ENCODE data around the gene MAP7.
"Not testable (repeated sequence)": the region's sequence is repeated elsewhere in the genome, so short reads cannot be mapped to it uniquely, and the experiment has no call there.

The MAP7 gene

DNA sequence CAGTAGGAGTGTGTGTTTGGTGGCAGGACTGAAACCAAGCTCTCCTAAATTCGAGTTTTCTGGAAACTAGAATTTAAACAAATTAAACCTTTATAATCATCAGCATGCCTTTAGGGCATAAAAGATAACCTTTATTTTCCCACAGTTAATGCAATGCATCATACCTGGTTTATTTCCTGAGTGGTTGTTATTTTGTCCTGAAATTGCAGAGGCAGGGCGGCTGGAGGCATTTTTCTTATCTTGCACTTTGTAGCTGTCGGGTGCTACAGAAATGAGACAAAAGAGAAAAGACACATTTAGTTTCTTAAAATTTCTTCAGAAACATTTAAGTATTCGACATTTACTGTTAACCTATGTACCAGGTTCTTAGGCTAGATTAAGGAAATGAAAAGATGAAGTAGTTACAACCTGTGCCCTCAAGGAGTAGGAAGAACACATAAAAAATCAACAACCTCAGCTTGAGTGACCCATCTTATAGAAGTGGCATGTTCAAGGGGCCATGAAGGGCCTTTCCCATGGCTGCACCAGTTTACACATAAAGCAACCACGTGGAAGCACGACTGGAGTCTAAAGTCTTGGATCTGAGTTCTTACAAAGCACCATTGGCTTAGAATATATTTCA lies 128.6 kb downstream of the MAP7 start:
- DNase-seq (ENCODE audit: low read depth in 2 of 2), result no peak

DNA sequence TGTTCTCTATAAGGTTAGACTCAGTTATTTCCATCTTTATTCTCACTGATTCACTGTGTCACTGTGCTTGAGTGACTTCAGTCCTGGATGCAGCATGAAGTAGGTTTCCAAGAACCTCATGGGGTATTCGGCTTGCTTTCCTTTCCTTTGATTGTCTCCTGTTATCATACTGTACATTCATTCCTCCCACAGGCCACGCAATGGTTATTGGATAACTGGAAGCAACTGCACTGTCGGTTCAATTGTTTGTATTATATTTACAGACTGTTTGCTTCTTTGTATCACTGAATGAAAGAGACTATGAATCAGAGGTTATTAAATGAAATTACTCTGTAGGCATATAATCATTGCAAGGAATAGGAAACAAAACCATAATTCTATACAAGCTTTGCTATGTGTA lies 129.4 kb downstream of the MAP7 start:
- no peak for DNase-seq (ENCODE audit: low read depth in 2 of 2)

DNA sequence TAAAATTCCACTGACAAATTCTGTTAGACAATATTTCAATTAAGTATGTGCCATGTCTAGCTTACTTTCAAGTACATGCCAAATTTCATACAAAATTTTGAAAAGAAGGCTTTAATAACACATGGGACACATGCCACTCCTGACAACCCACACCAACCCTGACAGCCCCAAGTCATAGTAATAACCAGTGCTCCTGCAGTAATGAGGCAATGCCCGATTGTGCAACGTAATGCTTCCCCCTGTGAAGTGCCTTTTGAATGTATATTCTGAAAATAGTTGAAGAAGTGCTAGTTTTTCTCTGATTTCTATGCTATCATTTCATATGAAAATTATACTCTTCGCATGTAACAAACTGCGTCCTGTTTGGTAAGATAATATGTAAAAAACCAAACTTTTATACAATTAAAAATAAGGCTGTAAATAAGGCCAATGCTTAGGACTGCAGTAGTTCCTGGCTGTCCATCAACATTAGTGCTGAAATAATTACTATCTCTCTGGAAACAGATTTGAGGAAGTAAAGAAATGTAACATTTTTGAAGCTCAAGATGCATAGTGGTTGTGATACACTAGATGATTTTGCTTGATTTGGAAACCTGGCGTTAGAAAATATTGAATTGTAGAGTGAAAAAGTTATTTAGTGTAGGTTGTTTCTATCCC lies 134.7 kb downstream of the MAP7 start:
- no peak for DNase-seq (ENCODE audit: low read depth in 2 of 2)

DNA sequence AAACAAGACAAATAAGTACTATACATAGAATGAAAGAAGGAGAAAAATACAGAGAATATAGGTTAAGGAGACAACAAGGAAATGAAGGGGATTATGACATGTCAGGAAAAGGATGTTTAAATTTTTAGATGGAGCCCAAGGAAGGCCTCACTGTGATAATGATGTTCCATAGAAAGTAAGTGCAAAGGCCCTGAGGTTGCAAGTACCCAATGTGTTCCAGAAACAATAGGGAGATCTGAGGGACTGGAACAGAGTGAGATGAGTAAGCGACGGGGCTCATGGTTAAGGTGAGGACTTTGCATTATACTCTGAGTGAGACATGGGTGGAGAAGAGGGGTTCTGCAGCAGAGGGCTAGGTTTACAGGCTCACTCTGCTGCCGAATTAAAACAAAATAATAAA lies 137.8 kb downstream of the MAP7 start:
- no peak for DNase-seq (ENCODE audit: low read depth in 2 of 2)

DNA sequence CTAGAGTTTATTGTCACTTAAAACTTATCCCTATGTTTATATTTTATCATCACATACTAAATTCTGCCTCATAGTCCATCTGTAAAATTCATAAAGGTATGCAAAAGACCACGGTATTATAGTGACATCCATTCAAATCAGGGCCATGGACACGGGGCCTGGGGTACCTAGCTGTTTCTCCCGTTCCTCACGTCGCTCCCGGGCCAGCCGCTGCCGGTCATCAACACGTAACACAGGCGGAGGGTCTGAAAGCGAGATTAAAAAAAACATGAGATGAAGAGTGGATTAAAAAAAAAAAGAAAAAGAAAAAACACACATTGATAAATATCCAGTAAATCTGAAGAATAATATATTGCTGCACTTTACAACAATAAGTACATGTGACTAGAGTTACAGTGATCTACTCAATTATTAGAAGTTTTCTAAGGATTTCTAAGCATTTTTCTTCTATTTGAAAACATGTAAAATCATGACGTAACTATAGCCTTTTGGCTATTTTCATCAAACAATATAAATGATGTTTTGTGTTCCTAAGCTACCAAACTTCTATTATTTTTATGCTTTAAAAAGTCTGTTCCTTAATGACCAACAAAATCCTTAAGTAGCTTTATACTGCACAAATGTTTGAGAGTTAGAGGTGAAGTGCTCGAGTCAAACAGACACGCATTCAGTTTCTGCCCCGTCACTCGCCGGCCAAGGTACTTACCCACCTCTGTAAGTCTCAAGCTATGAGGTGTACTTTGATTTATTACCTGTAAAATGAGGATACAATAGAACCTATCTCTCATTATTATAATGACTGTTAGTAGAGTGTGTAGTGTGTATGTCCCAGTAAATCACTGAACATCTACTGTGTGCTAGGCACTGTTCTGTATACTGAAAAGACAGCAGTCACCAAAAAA lies 138.5 kb downstream of the MAP7 start:
- no peak for DNase-seq (ENCODE audit: low read depth in 2 of 2)

DNA sequence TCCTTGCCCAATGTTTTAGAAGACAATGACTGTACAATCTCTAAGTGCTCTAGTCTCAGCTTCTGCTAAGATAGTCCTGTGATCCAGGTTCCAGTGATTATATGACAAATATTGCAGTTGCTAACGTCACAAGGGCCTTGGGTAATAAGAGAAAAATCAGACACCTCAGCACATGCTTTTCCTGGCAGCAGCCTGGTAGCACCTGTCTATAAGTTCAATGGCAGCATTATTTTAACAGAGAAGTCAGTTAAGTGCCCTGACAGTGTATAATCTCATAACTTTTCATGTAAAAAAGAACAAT lies 139.2 kb downstream of the MAP7 start:
- DNase-seq (ENCODE audit: low read depth in 2 of 2), result no peak

DNA sequence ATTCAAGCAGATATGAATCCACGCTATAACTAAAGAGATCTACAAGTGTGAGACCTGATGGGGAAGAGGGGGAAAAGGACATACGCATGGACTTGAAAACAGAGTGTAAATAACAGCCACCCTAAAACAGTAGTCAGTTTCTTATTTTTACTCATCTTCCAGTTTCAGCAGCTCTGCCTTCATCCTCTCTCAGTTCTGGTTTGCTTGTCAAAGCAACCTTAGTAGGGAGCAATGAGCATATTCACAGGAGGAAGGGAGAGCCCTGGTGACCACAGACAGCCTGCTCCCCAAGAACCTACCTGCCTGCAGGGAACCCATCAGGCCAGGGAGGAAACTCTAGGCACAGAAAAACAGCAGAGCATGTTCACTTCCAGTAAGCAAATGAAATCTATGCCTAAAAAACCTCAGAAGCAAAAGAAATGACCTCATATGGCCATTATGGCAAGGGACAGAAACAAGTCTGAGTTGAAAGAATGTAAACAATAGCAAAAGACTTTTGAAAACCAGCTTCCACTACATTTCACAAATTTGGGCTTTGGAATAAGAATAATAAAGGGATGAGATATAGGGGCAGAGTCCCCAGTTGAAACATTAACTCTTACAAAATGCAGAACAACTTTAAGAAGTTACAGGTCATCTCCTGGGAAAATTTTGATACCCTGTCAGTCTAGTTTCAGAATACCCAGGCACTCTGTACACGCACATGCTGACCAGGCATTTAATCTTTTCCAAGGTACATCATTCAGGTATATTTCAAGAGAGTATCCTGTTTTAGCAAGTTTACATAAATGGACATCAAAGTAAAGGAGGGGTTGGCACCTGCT lies 139.8 kb downstream of the MAP7 start:
- DNase-seq (ENCODE audit: low read depth in 2 of 2), result no peak

DNA sequence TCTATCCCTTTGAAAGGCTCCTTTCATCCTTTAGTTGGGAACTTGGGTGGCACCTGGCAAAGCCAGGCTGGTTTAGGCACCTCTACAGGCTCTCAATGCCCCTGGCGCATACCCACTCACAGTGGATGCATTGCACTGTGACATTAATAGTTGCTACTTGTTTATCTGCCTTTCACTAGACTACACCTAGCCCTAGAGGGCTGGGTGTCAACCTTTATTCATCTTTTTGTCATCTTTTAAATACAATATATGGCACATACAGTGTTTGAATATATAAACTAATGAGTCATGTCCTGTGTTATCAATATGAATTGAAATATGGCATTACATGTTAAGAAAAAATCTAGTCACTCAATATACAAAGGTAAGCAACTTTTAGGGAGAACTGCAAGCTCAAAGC lies 140.6 kb downstream of the MAP7 start:
- no peak for DNase-seq (ENCODE audit: low read depth in 2 of 2)

DNA sequence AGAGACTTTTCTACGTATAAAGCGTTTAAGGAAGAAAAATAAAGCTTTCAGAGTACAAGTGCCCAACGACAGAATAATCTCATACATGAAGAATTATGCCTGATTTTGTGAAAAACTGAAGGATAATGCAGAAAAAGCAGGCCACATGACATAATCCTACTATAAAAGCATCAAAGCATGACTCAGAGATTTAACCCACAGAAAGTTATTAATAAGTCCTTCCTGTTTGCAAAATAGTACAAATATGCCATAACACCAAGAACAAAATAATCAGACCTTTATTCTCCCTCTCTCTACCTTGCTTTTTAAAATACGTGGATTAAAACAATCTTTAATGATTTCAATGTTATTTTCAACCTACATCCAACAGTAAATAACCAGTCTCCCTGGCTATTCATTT lies 142.0 kb downstream of the MAP7 start:
- DNase-seq (ENCODE audit: low read depth in 2 of 2), result no peak

DNA sequence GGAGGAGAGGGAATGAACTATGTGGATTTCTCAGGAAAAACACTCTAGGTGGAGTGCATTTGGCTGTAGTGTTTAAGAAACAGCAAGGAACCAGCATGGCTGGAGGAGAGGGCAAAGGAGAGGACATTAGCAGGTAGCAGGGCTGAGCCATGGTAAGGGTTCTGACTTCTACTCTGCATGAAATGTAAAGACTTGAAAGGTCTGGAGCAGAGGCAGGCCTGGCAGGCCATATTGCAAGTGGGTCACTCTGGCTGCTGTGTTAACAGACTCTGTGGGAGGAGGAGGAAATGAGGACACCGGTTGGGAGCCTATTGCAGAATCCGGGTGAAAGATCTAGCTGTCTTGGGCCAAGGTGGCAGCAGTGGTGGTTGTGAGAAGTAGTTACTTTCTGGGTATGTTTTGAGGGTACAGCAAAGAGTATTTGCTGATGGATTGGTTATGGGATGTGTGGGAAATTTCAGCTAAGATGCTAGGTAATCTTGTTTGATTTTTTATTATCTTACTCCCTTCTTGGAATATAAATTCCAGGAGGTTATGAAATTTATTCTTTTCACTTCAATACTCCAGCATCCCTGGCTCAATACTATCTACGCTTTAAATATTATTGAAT lies 144.7 kb downstream of the MAP7 start:
- no peak for DNase-seq (ENCODE audit: low read depth in 2 of 2)

DNA sequence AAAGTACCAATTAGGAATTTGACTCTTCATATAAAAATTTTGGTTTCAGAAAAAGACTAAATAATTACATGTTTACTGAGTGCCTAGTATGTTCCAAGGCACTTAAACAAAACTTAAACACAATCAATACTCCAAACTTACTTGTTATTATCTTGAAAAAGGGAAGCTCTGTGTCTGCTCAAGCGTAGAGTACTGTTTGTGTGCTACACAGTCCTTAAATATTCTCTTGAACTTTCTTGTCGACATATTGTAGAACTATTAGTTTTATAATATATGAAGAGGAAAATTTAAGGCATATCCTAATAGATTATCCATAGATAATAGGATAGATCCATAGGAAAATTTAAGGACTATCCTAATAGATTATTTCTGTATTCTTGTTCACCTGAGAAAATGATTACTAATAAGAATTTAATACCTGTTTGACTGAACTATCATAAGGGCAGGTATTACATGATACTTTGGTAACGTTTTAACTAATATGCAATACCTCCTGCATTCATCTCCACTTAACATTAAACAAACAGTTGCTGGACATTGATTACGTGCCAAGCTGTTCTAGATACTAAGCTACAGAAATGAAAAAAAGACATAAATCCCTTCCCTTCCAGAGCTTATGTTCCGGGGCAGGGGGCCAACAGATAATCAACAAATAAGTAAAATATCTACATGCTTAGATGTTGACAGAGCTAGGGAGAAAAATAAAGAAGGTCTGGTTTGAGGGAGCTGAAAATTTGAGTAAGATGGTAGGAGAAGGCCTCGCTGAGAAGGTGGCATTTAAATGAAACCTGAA lies 145.4 kb downstream of the MAP7 start:
- DNase-seq (ENCODE audit: low read depth in 2 of 2), result no peak

DNA sequence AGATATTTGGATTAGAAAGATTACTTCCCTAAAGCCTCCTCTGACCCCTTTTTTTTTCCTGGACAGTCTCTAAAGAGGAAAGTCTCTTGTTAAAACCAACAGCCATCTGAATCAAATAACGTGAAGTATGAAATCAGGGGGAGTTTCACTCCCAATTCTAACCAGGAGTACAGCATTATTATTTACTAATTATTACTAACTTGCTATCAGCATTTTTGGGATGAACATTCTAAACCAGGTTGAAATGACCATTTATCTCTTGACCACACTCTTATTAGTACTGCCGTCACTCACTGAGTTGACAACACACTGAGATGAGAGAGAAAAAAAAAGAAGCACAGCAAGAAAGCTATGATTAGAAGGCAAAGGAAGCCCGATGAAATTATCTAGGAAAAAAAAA lies 146.2 kb downstream of the MAP7 start:
- no peak for DNase-seq (ENCODE audit: low read depth in 2 of 2)

DNA sequence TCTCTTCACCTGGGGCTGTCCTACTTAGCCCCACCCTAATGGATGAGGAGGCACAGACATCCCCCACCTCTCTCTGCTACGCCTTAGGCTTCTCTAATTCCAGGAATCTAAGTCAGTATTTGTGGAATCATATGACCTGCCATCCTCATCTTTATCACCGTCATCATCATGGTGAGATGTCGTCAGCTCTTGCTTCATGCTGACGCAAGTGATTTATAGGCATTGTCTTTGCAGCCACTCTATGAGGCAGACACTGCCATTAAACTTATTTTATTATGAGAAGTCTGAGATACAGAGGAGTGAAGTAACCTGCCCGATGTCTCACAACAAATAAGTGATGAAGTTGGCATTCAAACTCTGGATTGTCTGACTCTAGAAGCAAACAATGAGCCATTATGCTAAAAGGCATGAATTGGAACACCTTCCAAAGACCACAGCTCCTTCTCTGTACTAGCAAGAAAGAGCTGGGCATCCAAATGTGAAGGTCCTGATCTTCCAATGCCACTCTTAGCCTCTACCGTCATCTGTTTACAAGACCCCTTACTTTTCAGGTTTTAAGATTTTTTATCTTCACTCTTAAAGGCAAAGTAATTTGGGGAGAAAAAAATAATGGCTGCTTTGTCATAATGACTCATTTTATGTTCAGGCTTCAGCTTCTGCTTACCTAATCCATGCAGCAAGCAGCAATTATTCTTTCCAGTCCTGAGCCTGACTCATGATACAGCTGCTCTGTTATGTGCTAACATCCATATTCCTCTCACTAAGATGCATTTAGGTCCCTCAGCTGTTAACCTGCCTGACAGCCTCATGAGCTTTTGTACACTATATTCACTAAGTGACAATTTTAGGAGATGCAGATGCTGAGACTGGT lies 146.9 kb downstream of the MAP7 start:
- DNase-seq (ENCODE audit: low read depth in 2 of 2), result no peak

DNA sequence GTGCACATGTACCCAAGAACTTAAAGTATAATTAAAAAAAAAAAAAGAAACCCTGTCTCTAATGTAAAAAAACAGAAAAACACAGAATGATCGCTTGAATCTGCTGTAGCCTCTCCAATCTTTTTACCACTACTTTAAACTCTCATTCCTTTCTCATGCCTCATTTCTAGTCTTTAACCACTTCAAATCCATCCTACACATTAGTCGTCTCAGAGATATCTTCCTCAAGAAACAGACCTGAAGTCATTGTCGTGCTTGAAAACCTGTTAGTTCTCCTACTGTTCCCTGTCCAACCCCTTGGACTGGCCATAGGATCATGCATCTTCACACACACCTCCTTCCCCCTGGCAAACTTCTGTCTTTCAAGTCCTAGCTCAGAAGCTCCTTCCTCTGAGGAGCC lies 148.5 kb downstream of the MAP7 start:
- no peak for DNase-seq (ENCODE audit: low read depth in 2 of 2)

DNA sequence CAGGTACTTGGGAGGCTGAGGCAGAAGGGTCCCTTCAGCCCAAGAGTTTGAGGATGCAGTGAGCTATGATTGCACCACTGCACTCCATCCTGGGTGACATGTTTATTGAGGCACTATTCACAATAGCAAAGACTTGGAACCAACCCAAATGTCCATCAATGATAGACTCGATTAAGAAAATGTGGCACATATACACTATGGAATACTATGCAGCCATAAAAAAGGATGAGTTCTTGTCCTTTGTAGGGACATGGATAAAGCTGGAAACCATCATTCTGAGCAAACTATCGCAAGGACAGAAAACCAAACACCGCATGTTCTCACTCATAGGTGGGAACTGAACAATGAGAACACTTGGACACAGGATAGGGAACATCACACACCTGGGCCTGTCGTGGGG lies 149.0 kb downstream of the MAP7 start:
- not testable (repeated sequence) for DNase-seq (ENCODE audit: low read depth in 2 of 2)

DNA sequence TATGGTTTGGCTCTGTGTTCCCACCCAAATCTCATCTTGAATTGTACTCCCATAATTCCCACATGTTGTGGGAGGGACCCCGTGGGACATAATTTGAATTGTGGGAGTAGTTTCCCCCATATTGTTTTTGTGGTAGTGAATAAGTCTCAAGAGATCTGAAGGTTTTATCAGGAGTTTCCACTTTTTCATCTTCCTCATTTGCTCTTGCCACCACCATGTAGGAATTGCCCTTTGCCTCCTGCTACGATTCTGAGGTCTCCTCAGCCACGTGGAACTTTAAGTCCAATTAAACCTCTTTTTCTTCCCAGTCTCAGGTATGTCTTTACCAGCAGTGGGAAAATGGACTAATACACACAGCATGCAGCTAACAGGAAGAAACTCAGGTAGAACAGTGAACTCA lies 151.8 kb downstream of the MAP7 start:
- DNase-seq (ENCODE audit: low read depth in 2 of 2), result no peak

DNA sequence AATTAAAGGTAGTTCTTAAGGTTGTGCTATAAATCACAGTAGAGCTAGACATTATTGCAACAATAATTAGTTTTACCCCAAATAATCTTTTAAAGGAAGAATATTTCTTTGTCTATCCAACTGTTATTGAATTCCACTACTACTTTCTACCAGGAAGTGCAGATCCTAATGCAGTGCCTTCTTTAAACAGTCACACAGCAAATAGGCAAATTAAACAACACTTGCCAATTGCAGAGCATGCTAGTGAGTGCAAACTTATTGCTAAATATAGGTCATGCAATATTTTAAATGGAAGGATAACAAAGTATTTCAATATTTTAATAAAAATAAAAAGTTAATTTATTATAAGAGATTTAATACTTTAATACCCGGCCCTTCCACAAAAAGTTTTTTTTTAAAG lies 153.3 kb downstream of the MAP7 start:
- DNase-seq (ENCODE audit: low read depth in 2 of 2), result no peak

DNA sequence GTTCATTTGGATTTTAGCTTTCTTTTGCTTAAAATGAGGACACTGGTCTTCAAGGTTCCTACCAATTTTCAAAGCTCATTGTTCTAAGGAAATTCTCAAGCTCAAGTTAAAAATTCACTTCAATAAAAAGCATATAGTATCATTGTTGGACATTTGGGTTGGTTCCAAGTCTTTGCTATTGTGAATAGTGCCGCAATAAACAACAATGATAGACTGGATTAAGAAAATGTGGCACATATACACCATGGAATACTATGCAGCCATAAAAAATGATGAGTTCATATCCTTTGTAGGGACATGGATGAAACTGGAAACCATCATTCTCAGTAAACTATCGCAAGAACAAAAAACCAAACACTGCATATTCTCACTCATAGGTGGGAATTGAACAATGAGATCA lies 159.3 kb downstream of the MAP7 start:
- not testable (repeated sequence) for DNase-seq (ENCODE audit: low read depth in 2 of 2)

DNA sequence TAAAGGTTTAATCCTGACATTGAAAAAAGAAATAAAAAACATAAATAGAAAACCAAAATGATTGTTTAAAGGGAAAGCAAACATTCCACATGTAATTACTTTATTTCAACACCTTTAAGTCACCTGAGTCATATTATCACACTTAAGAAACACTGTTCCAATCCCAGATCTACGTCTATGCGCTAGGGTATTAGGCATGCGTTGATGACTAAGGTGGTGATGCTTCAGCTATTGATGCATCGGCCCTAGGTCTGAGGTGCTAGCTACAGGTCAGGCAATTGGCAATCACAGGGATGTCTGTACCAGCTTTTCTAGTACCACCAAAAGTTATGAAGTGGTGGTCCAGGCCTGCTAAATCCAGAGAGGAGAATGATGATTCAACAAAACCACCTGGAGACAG lies 162.9 kb downstream of the MAP7 start:
- DNase-seq (ENCODE audit: low read depth in 2 of 2), result no peak

Measured in stimulated activated CD8-positive, alpha-beta memory T cell treated with anti-CD3 and anti-CD28 coated beads, Interleukin-15, amount 100 ng/mL, for 4 hours (primary cell).